GM12878 (cell line): ENCODE data around the gene SEMA5A. TPM values are rescaled to one million over a fixed set of nuclear protein-coding genes. Genes with fewer than 3 reads are reported as not detected.

Experiments
- E2F8 ChIP-seq: fragments of 450-650 bp; IDR thresholded peaks from 2 replicates; pipeline ENCODE4 v1.6.1; 2018; ENCODE audit warnings: mild to moderate bottlenecking, low read depth, moderate library complexity; ENCODE audit not compliant: partially characterized antibody
- SIN3A ChIP-seq: IDR thresholded peaks from 2 replicates; pipeline ENCODE4 v1.6.1; 2012; ENCODE audit warnings: low read depth, low read length, improper control_type of control experiment
- STAT3 ChIP-seq: IDR thresholded peaks from 2 replicates; pipeline ENCODE4 v1.6.1; 2011; ENCODE audit warnings: low read depth, low read length, improper control_type of control experiment
- ZNF592 ChIP-seq: fragments of 450-650 bp; IDR thresholded peaks from 2 replicates; pipeline ENCODE4 v1.6.1; 2017; ENCODE audit warnings: mild to moderate bottlenecking, moderate library complexity
- polyA plus RNA-seq, 11 experiments: library from polyadenylated mRNA; depleted of rRNA in 4 of 11; unstranded in 6 of 11; stranded (reverse) in 5 of 11; fragments of >200 nt; fragmentation: Nextera tagmentation in 4 of 11; fragmentation: Illumina TruSeq in 1 of 11; extraction: Ambion mirVana in 4 of 11; extraction: Trizol in 1 of 11; gene quantifications; 1 replicate in 1 of 11; 2 replicates in 10 of 11; pipeline versions ENCODE4 v1.2.1 to v1.2.3, GENCODE V29; 2011 to 2016; ENCODE audit warnings: inconsistent platforms in 2 of 11, missing spikeins in 2 of 11, low read depth in 1 of 11
- total RNA-seq, 4 experiments: library from RNA; depleted of rRNA in 3 of 4; stranded (reverse); fragments of >200 nt in 3 of 4; fragmentation: Illumina TruSeq in 1 of 4; extraction: Trizol in 1 of 4; gene quantifications; 2 replicates each; pipeline versions ENCODE4 v1.2.1 to v1.2.3, GENCODE V29; 2013 to 2021
- TF ChIP-seq, protein P1 (sequence below): fragments of 450-650 bp; IDR thresholded peaks from 2 replicates; pipeline ENCODE4 v1.6.1; 2014; ENCODE audit warnings: mild to moderate bottlenecking

Gene SEMA5A
- total and polyA plus RNA-seq, 10 of the 15 experiments (the other 5 are each of a cell fraction or from before 2014, with no cell fraction given): 0.03 to 2.4 (median 0.09) TPM; not detected in 1

GRCh38 chr5:9572246-9572645, 26.4 kb upstream of the SEMA5A start (continued):
- no peak for TF ChIP-seq E2F8
- TF ChIP-seq STAT3: no peak
- TF ChIP-seq, protein P1, sequence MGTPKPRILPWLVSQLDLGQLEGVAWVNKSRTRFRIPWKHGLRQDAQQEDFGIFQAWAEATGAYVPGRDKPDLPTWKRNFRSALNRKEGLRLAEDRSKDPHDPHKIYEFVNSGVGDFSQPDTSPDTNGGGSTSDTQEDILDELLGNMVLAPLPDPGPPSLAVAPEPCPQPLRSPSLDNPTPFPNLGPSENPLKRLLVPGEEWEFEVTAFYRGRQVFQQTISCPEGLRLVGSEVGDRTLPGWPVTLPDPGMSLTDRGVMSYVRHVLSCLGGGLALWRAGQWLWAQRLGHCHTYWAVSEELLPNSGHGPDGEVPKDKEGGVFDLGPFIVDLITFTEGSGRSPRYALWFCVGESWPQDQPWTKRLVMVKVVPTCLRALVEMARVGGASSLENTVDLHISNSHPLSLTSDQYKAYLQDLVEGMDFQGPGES: no peak
- no peak for TF ChIP-seq SIN3A
- no peak for TF ChIP-seq ZNF592
